ENCODE results near the gene HSD3B1.
"Not testable (repeated sequence)": the region's sequence is repeated elsewhere in the genome, so short reads cannot be mapped to it uniquely, and the experiment has no call there.

The HSD3B1 gene

GRCh38 chr1:119515221-119515620, 8.2 kb downstream of the HSD3B1 start:
- DNase-seq (ENCODE audit: low read depth) = no peak
- no peak overlapping the region for H3K4me3 ChIP-seq (ENCODE audit: low read depth, low read length)
- TF ChIP-seq CTCF (IDR thresholded peaks at IDR 0.05; ENCODE audit: control insufficient read depth, extremely low read depth, insufficient read depth) = no peak

GRCh38 chr1:119516247-119516646, 9.2 kb downstream of the HSD3B1 start:
- no peak for TF ChIP-seq CTCF (IDR thresholded peaks at IDR 0.05; ENCODE audit: control insufficient read depth, extremely low read depth, insufficient read depth)
- no peak for DNase-seq (ENCODE audit: low read depth)
- no peak overlapping the region for H3K4me3 ChIP-seq (ENCODE audit: low read depth, low read length)

GRCh38 chr1:119516680-119517079, 9.7 kb downstream of the HSD3B1 start:
- no peak for DNase-seq (ENCODE audit: low read depth)
- no peak for TF ChIP-seq CTCF (IDR thresholded peaks at IDR 0.05; ENCODE audit: control insufficient read depth, extremely low read depth, insufficient read depth)

GRCh38 chr1:119517667-119518066, 10.7 kb downstream of the HSD3B1 start:
- DNase-seq (ENCODE audit: low read depth); H3K4me3 ChIP-seq (ENCODE audit: low read depth, low read length): not testable (repeated sequence)

More at GRCh38 chr1:119516680-119517079, 9.7 kb downstream of the HSD3B1 start:
- H3K4me3 ChIP-seq (ENCODE audit: low read depth, low read length) = no peak overlapping the region

- TF ChIP-seq CTCF (IDR thresholded peaks at IDR 0.05; ENCODE audit: control insufficient read depth, extremely low read depth, insufficient read depth) = no peak
- H3K4me3 ChIP-seq (ENCODE audit: low read depth, low read length) = no peak overlapping the region
- DNase-seq (ENCODE audit: low read depth) = no peak
Measured at GRCh38 chr1:119531606-119532323, 24.8 kb downstream of the HSD3B1 start.

GRCh38 chr1:119532324-119532910, 25.4 kb downstream of the HSD3B1 start:
- H3K4me3 ChIP-seq (ENCODE audit: low read depth, low read length) = no peak overlapping the region
- no peak for DNase-seq (ENCODE audit: low read depth)
- no peak for TF ChIP-seq CTCF (IDR thresholded peaks at IDR 0.05; ENCODE audit: control insufficient read depth, extremely low read depth, insufficient read depth)

GRCh38 chr1:119535381-119535780, 28.4 kb downstream of the HSD3B1 start:
- no peak for TF ChIP-seq CTCF (IDR thresholded peaks at IDR 0.05; ENCODE audit: control insufficient read depth, extremely low read depth, insufficient read depth)
- H3K4me3 ChIP-seq (ENCODE audit: low read depth, low read length) = no peak overlapping the region
- no peak for DNase-seq (ENCODE audit: low read depth)
